Measurements from ENCODE around the gene GLI3. TPM values are rescaled to one million over a fixed set of nuclear protein-coding genes. Genes with fewer than 3 reads are reported as not detected.

GLI3 gene
- total RNA-seq, 2 donors from 2014 or later, result 9.2 to 14.7 TPM

DNA sequence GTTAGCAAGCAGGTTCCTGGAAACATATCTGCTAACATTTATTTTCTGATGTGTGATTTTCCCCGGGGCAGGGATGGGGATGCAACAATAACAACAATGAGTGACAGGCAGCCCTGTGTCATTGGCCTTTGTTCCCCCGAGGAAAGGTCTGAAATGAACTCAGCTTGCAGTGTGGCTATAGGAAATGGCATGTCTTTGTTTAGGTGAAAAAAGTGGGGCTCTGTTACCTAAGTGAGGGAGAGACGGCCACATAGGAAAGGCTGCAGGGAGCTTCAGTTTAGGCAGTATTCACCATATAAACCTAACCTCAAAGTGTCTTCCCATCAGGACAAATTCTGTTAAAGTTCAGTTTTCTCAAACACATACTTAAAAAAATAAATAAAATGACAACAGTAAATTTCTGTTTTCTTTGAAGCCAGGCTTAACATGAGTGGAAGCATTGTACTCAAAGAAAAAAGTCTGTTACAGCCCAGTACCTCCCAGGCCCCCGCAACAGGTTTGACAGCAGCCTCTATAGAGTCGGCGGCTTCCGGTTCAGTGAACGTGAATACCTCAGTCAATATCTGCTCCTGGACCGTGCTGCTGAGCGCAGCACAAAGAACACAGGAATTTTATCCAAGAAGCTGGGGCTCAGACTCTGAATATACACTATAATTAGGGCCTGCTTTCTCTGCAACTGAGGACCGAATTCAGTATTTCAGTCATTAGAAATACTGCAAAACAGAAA is 168.3 kb downstream of the GLI3 start:
- Histone ChIP-seq H3K27me3 (replicated peaks; ENCODE audit: insufficient read depth) (no peaks in the 10 kb centered on the region), H3K4me1 (replicated peaks) (peaks cover 4% of the 10 kb centered on the region), H3K4me3 (no peak overlapping the region), H3K9me3 (no peaks in the 10 kb centered on the region), H3K36me3 (no peaks in the 10 kb centered on the region), H3K27ac (no peak overlapping the region)
- TF ChIP-seq POLR2AphosphoS5 (IDR thresholded peaks at IDR 0.05) (no peak), POLR2A (IDR thresholded peaks at IDR 0.05) (no peak)
- TF ChIP-seq, protein P1, sequence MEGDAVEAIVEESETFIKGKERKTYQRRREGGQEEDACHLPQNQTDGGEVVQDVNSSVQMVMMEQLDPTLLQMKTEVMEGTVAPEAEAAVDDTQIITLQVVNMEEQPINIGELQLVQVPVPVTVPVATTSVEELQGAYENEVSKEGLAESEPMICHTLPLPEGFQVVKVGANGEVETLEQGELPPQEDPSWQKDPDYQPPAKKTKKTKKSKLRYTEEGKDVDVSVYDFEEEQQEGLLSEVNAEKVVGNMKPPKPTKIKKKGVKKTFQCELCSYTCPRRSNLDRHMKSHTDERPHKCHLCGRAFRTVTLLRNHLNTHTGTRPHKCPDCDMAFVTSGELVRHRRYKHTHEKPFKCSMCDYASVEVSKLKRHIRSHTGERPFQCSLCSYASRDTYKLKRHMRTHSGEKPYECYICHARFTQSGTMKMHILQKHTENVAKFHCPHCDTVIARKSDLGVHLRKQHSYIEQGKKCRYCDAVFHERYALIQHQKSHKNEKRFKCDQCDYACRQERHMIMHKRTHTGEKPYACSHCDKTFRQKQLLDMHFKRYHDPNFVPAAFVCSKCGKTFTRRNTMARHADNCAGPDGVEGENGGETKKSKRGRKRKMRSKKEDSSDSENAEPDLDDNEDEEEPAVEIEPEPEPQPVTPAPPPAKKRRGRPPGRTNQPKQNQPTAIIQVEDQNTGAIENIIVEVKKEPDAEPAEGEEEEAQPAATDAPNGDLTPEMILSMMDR (IDR thresholded peaks at IDR 0.05), result no peak
- DNase-seq (ENCODE audit: low spot score), result no peak
- WGBS, result 53% methylated on average over 11 of the region's 11 CpGs
- intact Hi-C loops (cut with DNase I), result no loop called here

DNA sequence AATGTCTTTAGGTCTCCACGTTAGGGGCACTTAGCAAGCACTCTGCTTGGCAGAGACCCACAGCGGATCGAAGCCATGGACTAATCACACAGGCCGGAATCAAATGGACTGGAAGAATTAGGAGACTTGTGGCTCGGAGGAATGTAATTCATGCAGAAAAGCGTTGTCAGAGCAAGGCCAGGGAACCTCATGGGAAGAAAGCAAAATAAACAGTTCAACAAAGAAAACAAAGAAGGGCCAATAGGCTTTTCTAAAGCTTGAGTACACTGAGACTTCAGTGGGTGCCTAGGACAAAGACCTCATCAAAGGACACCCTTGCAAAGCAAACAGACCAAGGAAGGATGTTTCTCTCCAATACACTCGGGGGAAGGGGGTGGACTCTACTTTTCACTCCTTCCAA is 171.1 kb downstream of the GLI3 start:
- no peak overlapping the region for H3K27ac ChIP-seq
- TF ChIP-seq, protein P1 (IDR thresholded peaks at IDR 0.05), result no peak
- TF ChIP-seq POLR2AphosphoS5 (IDR thresholded peaks at IDR 0.05), result no peak
- TF ChIP-seq POLR2A (IDR thresholded peaks at IDR 0.05), result no peak
- no peaks in the 10 kb centered on the region for H3K36me3 ChIP-seq
- H3K4me3 ChIP-seq, result no peak overlapping the region
- 54% methylated on average over 7 of the region's 7 CpGs for WGBS
- no peak for DNase-seq (ENCODE audit: low spot score)
- H3K4me1 ChIP-seq (replicated peaks), result peaks cover 4% of the 10 kb centered on the region
- intact Hi-C loops (cut with DNase I), result no loop called here
- no peaks in the 10 kb centered on the region for H3K9me3 ChIP-seq
- H3K27me3 ChIP-seq (replicated peaks; ENCODE audit: insufficient read depth), result no peaks in the 10 kb centered on the region

GRCh38 chr7:42065015-42065414 is 172.0 kb downstream of the GLI3 start:
- peaks cover 4% of the 10 kb centered on the region for H3K4me1 ChIP-seq (replicated peaks)
- no peak for DNase-seq (ENCODE audit: low spot score)
- TF ChIP-seq POLR2AphosphoS5 (IDR thresholded peaks at IDR 0.05), result no peak
- no peak for TF ChIP-seq POLR2A (IDR thresholded peaks at IDR 0.05)
- TF ChIP-seq, protein P1 (IDR thresholded peaks at IDR 0.05), result no peak
- no peaks in the 10 kb centered on the region for H3K36me3 ChIP-seq
- H3K27me3 ChIP-seq (replicated peaks; ENCODE audit: insufficient read depth), result no peaks in the 10 kb centered on the region
- intact Hi-C loops (cut with DNase I), result no loop called here
- H3K4me3 ChIP-seq, result no peak overlapping the region
- no peak overlapping the region for H3K27ac ChIP-seq
- no peaks in the 10 kb centered on the region for H3K9me3 ChIP-seq

DNA sequence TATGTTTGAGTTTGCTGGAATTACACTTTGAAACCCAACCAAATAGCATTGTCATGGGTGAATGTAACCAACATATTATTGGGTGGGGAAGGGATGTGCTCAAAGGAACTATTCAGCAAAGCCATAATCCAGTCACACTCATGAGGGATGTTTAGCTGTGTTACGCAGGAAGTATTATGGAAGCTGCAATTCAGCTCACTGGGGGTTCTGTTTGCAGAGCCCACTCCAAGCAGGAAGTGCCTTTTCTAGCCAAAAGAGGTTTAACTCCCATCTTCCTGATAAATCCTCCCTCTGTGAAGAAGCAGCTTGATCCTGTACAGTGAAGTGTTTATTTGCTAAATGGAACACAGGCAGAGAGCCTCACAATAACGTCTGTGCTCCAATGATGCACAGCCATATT is 172.5 kb downstream of the GLI3 start:
- no peak overlapping the region for H3K27ac ChIP-seq
- H3K9me3 ChIP-seq, result no peaks in the 10 kb centered on the region
- no peak for DNase-seq (ENCODE audit: low spot score)
- H3K4me1 ChIP-seq (replicated peaks), result peaks cover 4% of the 10 kb centered on the region
- intact Hi-C loops (cut with DNase I), result no loop called here
- H3K4me3 ChIP-seq, result no peak overlapping the region
- WGBS, result 80% methylated on average over 2 of the region's 2 CpGs
- H3K27me3 ChIP-seq (replicated peaks; ENCODE audit: insufficient read depth), result no peaks in the 10 kb centered on the region
- TF ChIP-seq POLR2AphosphoS5 (IDR thresholded peaks at IDR 0.05) (no peak), POLR2A (IDR thresholded peaks at IDR 0.05) (no peak)
- TF ChIP-seq, protein P1 (IDR thresholded peaks at IDR 0.05), result no peak
- no peaks in the 10 kb centered on the region for H3K36me3 ChIP-seq

GRCh38 chr7:42059275-42059674 is 177.7 kb downstream of the GLI3 start:
- intact Hi-C loops (cut with DNase I), result no loop called here
- no peak for DNase-seq (ENCODE audit: low spot score)
- WGBS, result 73% methylated on average over 2 of the region's 2 CpGs

More at GRCh38 chr7:42059275-42059674, 177.7 kb downstream of the GLI3 start:
- Histone ChIP-seq H3K9me3 (no peaks in the 10 kb centered on the region), H3K36me3 (no peaks in the 10 kb centered on the region), H3K27ac (no peak overlapping the region), H3K4me3 (no peak overlapping the region), H3K27me3 (replicated peaks; ENCODE audit: insufficient read depth) (no peaks in the 10 kb centered on the region), H3K4me1 (replicated peaks) (no peaks in the 10 kb centered on the region)
- TF ChIP-seq POLR2A (IDR thresholded peaks at IDR 0.05) (no peak), POLR2AphosphoS5 (IDR thresholded peaks at IDR 0.05) (no peak)
- TF ChIP-seq, protein P1 (IDR thresholded peaks at IDR 0.05), result no peak
